Measurements from ENCODE around the gene DYRK3.

GRCh38 chr1:206591696-206592095 is 43.6 kb upstream of the DYRK3 start:
- TF ChIP-seq POLR2A (IDR thresholded peaks at IDR 0.05; ENCODE audit: low read length) (no peak), GATA1 (IDR thresholded peaks at IDR 0.05; ENCODE audit: low read depth, low read length) (no peak)
